Stimulated activated CD4-positive, alpha-beta T cell treated with anti-CD3 and anti-CD28 coated beads, TNF-alpha, amount 100 ng/mL, for 48 hours (primary cell): ENCODE data around the gene NINJ1.

Experiments
- DNase-seq, 3 donors: peaks; one replicate each; pipeline ENCODE4 v3.0.0-alpha.2; 2020; ENCODE audit warnings: low read depth in 3 of 3

Gene NINJ1

GRCh38 chr9:93134015-93134739 is at the start of gene NINJ1:
TSS of gene NINJ1 (minus strand) at chr9:93134251. CDS start at chr9:93134217, 34 bp downstream.
- DNase-seq, result peak; percentile 73 to 80 (median 79)

GRCh38 chr9:93183131-93183662 is 49.1 kb upstream of the NINJ1 start:
- DNase-seq, result no peak

GRCh38 chr9:93182572-93182971 is 48.5 kb upstream of the NINJ1 start:
- DNase-seq, result no peak

GRCh38 chr9:93181672-93182435 is 47.8 kb upstream of the NINJ1 start:
- no peak for DNase-seq

- DNase-seq, result no peak
These were observed 46.9 kb upstream of the NINJ1 start for GRCh38 chr9:93180938-93181337.

GRCh38 chr9:93178851-93179786 is 45.1 kb upstream of the NINJ1 start:
- DNase-seq, result no peak

GRCh38 chr9:93177676-93178075 is 43.6 kb upstream of the NINJ1 start:
- no peak for DNase-seq

- DNase-seq, result no peak
These were observed 40.9 kb upstream of the NINJ1 start for GRCh38 chr9:93174976-93175375.

- no peak for DNase-seq
These were observed 39.5 kb upstream of the NINJ1 start for GRCh38 chr9:93173365-93174051.

GRCh38 chr9:93172666-93173364 is 38.8 kb upstream of the NINJ1 start:
- no peak for DNase-seq

GRCh38 chr9:93171261-93171990 is 37.4 kb upstream of the NINJ1 start:
- DNase-seq, result no peak

- no peak for DNase-seq
These were observed 36.5 kb upstream of the NINJ1 start for GRCh38 chr9:93170571-93170970.

- no peak for DNase-seq
These were observed 35.4 kb upstream of the NINJ1 start for GRCh38 chr9:93169444-93169843.

- DNase-seq, result no peak
These were observed 34.5 kb upstream of the NINJ1 start for GRCh38 chr9:93168581-93168980.

GRCh38 chr9:93167838-93168237 is 33.8 kb upstream of the NINJ1 start:
- DNase-seq, result no peak

GRCh38 chr9:93167185-93167584 is 33.1 kb upstream of the NINJ1 start:
- DNase-seq, result no peak

GRCh38 chr9:93166699-93167098 is 32.6 kb upstream of the NINJ1 start:
- DNase-seq, result no peak

GRCh38 chr9:93164085-93164484 is 30.0 kb upstream of the NINJ1 start:
- DNase-seq, result no peak

- DNase-seq, result no peak
These were observed 27.9 kb upstream of the NINJ1 start for GRCh38 chr9:93161786-93162562.
